ENCODE measurements around the gene FBXO22.
"Not testable (repeated sequence)": the region's sequence is repeated elsewhere in the genome, so short reads cannot be mapped to it uniquely, and the experiment has no call there.

The FBXO22 gene

DNA sequence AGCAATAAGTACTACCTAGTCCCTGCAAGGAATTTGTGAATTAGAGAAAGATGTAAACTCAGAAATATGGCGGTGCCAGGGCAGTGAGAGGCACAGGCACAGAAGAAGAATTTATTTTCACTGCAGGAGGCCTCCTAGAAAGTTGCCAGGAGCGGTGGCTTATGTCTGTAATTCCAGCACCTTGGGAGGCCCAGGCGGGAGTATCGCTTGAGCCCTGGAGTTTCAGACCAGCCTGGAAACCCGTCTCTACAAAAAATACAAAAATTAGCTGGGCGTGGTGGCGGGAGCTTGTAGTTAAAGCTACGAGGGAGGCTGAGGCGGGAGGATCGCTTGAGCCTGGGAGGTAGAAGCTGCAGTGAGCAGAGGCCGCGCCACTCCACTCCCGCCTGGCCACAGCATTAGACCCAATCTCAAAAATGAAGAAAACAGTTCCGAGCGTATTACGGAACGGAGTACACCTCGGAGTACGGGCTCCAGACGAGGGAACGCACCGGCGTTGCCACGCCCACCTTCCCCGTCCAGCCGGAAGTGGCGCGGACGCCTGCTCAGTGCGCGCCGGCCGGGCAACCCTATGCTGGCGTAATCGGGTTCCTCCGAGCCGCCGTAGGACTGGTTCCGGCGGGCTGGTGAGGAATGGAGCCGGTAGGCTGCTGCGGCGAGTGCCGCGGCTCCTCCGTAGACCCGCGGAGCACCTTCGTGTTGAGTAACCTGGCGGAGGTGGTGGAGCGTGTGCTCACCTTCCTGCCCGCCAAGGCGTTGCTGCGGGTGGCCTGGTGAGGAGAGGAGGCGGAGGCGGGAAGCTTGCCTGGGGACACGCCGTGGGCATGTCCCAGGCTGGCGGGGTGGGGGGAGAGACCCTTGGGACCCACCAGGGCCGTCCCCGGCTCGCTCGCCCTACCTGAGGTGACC lies at the start of gene FBXO22:
Gene FBXO22 (plus strand): TSS at position 548 of the 909 bp plus-strand sequence. CDS start 86 bp downstream, at position 634.
- in situ Hi-C loops (cut with HindIII; ENCODE audit: low sequenced_read_pairs), result no loop called here

- in situ Hi-C loops (cut with HindIII; ENCODE audit: low sequenced_read_pairs), result no loop called here
Observed at GRCh38 chr15:75857886-75858285, 45.8 kb upstream of the FBXO22 start.

- in situ Hi-C loops (cut with HindIII; ENCODE audit: low sequenced_read_pairs), result no loop called here
Observed at GRCh38 chr15:75861750-75862402, 41.8 kb upstream of the FBXO22 start.

DNA sequence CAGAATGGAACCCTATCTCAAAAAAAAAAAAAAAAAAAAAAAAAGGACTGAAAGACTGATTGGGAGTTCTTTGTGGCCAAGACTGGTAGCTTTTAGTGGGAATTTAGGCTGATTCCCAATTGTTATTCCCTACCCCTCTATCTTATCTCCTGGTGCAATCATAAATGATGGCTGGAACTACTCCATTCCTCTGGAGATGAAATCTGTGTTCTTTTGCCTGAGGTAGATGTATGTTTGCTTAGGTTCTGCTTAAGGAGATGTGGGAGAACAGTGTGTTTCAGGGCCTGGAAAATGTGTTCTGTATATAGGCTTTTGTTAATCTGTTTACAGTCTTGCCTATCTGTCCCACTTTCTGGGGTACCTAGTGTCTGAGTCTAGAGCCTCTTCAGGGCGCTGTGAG lies 40.9 kb upstream of the FBXO22 start:
- in situ Hi-C loops (cut with HindIII; ENCODE audit: low sequenced_read_pairs), result no loop called here

DNA sequence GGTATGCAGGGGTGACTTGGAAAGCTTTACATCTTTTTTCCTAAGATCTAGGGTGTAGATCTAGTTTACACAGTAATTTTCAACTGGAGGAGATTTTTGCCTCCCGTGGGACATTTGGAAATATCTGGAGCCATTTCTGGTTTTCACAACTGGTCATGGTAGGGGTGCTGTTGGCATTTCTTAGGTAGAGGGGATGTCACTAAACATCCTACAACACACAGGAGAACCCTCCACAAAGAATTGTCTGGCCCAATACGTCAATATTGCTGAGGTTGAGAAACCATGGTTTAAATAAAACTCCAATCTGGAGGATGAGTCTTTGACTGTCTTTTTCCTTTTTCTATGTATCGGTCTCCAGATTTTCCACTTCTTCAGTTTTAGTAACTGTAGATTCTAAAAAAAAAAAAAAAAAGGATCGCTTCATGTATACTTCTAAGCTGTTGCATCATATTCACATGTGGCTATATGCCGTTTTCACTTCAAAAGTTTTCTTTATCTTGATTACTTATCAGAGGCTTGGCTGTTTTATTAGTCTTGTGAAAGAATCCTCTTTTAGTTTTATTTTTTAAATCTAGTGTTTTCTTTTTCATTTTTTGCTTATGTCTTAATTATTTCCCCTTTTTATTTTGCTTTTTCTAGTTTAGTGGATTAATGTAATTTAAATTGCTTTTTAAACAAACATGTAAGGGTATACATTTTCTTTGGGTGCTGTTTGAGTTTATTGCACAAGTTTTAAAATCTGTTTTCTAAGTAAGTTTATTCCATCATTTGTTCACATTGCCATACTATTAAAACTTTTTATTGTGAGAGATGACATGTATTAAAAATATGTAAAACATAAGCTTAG lies 39.2 kb upstream of the FBXO22 start:
- in situ Hi-C loops (cut with HindIII; ENCODE audit: low sequenced_read_pairs), result no loop called here

GRCh38 chr15:75866045-75866444 lies 37.6 kb upstream of the FBXO22 start:
- in situ Hi-C loops (cut with HindIII; ENCODE audit: low sequenced_read_pairs), result not testable (repeated sequence)

- in situ Hi-C loops (cut with HindIII; ENCODE audit: low sequenced_read_pairs), result no loop called here
Observed at GRCh38 chr15:75866916-75867315, 36.8 kb upstream of the FBXO22 start.

- in situ Hi-C loops (cut with HindIII; ENCODE audit: low sequenced_read_pairs), result no loop called here
Observed at GRCh38 chr15:75867449-75867848, 36.2 kb upstream of the FBXO22 start.

GRCh38 chr15:75868019-75868418 lies 35.7 kb upstream of the FBXO22 start:
- in situ Hi-C loops (cut with HindIII; ENCODE audit: low sequenced_read_pairs), result no loop called here

DNA sequence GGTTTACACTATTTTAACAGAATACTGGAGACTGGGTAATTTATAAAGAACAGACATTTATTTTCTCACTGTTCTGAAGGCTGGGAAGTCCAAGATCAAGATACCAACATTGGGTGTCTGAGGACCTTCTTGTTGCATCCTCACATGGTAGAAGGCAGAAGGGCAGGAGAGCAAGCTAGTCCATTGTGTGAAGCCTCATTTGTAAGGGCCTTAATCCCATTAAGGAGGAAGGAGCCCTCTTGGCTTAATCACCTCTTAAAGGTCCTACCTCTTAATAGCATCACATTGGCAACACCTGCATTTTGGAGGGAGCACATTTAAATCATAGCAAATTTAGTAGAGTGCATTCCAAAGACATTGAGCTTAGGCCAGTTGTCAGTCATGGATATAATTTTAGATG lies 34.2 kb upstream of the FBXO22 start:
- in situ Hi-C loops (cut with HindIII; ENCODE audit: low sequenced_read_pairs), result no loop called here

GRCh38 chr15:75871589-75871988 lies 32.1 kb upstream of the FBXO22 start:
- in situ Hi-C loops (cut with HindIII; ENCODE audit: low sequenced_read_pairs), result not testable (repeated sequence)

DNA sequence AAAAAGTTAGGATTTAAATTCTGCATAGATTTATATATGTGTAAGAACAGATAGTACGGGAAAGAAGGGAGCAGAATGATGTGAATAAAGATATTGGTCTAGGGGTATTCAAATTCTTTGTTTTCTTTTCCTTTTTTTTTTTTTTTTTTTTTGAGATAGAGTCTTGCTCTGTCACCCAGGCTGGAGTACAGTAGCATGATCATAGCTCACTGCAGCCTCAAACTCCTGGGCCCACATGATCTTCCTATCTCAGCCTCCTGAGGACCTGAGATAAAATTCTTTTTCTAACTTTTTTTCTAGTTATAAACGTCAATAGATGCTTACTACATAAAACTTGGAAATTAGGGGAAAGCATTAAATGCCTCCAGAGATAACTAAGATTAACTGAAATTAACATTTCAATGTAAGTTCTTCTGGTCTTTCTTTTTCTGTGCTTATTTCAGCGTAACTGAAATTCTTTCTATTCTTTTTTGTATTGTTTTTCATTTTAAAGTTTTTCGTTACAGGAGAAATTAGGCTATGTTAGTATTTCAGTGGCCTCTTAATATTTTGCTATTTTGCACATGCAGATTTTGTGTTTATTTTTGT lies 31.2 kb upstream of the FBXO22 start:
- in situ Hi-C loops (cut with HindIII; ENCODE audit: low sequenced_read_pairs), result no loop called here

- in situ Hi-C loops (cut with HindIII; ENCODE audit: low sequenced_read_pairs), result no loop called here
Observed at GRCh38 chr15:75884041-75884440, 19.6 kb upstream of the FBXO22 start.

- in situ Hi-C loops (cut with HindIII; ENCODE audit: low sequenced_read_pairs), result no loop called here
Observed at GRCh38 chr15:75887178-75887577, 16.5 kb upstream of the FBXO22 start.

- in situ Hi-C loops (cut with HindIII; ENCODE audit: low sequenced_read_pairs), result no loop called here
Observed at GRCh38 chr15:75891895-75892294, 11.8 kb upstream of the FBXO22 start.

- in situ Hi-C loops (cut with HindIII; ENCODE audit: low sequenced_read_pairs), result no loop called here
Observed at GRCh38 chr15:75895731-75896130, 7.9 kb upstream of the FBXO22 start.

DNA sequence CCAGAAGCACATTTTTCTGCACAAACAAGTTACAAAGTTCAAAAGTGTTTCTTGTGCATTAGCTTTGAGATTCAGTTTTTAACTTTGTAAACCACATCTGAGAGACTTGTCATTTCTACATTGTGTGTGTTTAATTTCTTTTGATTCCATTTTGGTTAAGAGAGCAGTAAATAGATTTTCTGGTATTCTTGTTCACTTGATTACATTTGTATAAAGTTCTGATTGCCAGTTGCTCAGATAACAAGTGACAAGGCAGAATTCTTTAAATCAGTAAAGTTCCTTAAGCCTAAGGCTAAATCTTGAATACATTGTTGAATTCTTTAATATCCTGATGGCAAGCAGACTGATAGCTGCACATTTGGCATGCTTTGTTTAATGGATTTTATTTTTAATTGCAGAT lies 3.1 kb upstream of the FBXO22 start:
- in situ Hi-C loops (cut with HindIII; ENCODE audit: low sequenced_read_pairs), result no loop called here

DNA sequence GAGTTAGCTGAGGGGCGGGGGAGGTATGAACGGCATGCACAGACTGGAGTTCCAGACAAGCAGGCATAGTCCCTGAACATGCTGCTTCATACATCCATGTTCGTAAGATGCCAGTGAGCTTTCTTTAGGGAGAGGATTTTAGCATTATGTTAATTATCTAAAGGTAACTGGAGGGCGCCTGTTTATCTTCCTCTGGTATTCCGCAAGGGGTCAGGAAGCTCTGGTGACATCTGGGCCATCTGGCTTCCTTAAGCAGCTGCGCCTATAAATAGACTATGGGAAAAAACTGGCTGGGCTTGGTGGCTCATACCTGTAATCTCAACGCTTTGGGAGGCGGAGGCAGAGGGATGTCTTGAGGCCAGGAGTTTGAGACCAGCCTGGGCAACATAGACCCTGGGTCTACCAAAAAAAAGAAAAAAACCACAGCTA lies 1.5 kb upstream of the FBXO22 start:
- in situ Hi-C loops (cut with HindIII; ENCODE audit: low sequenced_read_pairs), result no loop called here

DNA sequence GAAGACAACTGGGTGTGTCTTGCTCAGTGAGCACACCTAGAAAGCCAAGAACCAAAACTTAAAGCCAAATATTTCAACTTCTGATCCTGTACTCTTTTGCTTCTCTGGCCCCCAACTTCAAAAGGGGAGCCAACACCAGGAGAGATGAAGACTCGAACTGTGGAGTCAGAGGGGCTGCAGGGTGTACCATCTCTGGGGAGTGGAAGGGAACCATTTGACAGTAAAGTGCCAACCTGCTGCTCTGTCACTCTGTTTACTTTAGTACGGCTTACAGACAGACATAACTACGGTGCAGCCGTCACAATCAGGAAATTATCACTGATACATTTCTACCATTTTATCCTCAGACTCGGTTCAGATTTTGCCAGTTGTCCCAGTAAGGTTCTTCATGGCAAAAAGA lies 1.6 kb downstream of the FBXO22 start:
- in situ Hi-C loops (cut with HindIII; ENCODE audit: low sequenced_read_pairs), result no loop called here

- in situ Hi-C loops (cut with HindIII; ENCODE audit: low sequenced_read_pairs), result not testable (repeated sequence)
Observed at GRCh38 chr15:75910355-75910754, 6.7 kb downstream of the FBXO22 start.

DNA sequence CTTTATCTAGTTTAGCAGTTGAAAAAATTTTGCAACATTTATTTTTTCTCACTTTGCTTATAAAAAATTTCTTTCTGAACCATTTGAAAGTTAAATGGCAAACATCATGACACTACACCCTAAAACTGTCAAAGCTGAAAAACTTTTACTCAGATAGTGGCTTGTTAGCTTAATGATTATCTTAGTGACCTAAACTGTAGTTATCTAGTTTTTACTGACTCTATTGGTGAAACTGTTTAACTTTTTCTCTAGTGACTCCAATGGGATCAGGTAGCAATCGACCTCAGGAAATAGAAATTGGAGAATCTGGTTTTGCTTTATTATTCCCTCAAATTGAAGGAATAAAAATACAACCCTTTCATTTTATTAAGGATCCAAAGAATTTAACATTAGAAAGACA lies 13.3 kb downstream of the FBXO22 start:
- in situ Hi-C loops (cut with HindIII; ENCODE audit: low sequenced_read_pairs), result no loop called here

Data from DLD1 (cell line).